Measurements from ENCODE around the gene PTPRR.

Gene PTPRR

DNA sequence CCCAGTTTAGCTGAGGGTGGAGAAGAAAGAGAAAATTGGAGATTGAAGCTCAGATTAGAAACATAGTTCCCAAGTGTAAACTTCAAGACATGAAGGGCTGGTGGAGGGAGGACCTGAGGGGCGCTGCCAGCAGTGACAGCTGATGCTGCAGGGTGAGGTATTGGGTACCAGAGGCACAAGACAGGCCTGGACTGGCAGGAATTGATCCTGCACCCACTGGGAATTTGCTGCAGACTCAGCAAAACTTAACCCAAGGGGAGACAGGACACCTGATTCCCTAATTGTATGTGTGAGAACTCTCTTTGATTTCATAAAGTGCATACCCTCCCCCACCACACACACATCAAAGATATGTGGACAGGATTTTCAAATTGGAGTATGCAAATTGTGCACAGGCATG is 11.6 kb downstream of the PTPRR start:
- DNase-seq, result no peak

DNA sequence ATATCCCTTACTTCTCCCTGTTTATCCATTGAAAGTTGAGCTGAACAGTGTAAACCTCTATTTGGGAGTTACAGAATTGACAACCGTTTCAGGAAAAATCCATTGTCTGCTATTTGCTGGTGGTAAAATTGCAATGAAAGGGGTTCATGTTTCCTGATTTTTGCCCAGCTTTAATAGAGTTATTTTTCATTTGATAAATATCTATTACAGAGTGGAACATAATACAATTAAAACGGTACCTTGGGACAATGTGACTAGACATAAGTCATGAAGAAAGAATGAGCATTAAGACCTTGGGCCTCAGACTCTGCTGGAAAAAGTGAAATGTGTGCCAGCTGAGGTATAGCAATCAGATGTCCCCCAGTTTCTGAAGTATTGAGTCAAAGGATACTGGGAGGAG is 13.1 kb downstream of the PTPRR start:
- DNase-seq, result no peak

DNA sequence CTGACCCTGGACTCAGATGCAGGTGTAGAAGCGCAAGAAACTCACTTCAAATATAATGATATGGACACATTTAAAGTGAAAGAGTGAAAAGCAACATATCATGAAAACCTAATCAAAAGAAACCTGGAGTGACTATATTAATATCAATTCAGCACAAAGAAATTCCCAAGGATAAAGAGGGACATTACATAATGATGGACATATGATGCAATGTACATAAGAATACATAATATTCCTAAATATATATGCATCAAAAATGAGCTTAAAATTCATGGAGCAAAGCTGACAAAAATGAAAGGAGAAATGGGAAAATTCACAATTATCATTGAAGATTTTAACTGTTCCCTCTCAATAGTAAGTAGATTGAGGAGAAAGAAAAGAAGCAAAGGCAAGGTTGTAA is 24.6 kb downstream of the PTPRR start:
- no peak for DNase-seq

DNA sequence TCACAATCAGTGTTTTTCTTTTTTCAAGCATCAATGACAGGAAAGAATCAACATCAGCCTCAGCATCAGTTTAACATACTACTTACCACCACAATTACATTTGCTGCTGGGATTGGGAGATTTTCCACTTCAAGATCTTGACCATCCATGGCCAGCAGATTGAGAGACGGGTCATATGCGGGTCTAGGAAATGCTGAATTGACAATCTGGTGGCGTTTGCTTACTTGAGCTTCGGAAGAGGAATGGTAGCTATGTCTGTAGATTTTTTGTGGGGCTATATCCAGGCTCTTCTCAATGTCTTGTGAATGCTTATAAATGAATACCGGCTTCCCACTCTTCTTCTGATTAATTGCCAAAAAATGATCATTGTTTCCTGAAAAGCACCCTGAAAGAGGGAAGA is 27.9 kb downstream of the PTPRR start:
- no peak for DNase-seq

DNA sequence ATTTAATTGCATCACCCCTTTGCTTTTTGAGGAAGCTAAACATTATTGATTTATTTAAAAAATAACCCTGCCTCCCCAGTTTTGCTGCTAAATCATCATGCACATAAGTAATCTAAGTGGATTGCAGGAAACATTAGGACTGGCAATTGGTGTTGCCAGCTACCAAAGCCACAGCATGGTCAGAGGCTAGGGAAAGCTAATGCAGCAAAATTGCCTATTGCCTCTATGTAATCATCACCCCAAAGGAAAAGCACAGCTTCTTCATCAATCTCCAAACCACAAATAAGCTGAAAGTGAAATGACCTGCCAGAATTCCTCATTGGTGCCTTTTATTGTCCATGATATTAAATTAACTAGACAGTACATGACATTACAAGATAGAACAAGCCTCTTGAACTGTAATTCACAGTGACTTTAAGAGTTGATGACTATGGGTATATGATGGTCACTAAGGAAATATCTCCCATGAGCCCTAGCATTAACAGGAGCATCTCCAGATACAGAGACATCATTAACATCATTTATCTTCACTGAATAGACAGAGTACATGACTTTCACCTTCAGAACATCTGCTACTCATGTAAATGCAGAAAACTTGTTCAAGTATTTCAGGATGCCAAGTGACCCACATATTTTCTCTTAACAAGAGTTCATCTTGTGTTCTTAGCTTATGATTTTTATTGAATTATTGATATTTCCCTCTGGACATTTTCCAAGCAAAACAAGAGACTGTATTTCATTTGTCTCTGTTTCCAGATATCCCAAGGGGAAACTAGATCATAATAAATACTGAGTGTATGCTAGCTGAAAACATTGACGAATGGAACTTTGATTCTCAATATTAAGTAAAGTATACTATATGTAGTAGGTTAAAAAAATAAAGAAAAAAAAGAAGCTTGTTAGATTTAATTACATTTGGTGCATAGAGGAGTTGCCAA is 29.4 kb downstream of the PTPRR start:
- no peak for DNase-seq

DNA sequence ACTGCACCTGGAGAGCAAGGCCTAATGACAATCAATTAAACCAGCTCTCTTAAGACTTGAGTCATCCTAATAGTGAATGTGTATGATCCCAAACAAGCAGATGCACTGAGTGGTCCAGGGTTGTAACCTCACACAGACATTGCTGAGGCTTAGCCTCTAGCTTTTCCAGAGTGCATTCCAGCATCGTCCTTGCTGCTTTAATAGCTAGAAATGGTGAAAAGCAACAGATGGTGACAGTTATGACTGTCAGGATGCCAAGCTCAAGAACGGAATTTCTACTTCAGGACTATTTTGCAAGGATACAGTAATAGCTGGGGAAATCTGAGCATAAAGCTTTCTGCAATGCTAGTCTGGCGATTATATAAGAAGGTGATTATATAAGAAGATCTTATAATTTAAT is 34.6 kb downstream of the PTPRR start:
- DNase-seq, result no peak

DNA sequence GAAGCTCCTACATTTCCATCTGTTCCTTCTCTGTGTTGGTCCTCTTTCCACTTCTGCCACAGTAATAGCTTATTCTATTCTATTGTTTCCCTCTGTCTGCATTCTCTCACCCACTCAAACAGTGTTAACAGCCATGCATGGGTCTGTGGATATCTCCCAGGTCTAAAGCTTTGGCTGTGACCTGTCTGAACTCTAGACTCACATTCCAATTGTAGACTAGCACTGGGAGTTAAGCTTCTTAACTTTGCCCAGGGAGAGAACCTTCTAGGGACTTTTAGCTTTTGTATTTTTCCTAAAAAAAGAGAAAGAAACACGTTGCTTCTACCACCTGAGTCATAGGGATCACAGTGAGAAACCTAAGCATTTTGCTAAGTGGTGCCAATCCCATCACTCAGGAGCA is 36.7 kb downstream of the PTPRR start:
- DNase-seq, result no peak

DNA sequence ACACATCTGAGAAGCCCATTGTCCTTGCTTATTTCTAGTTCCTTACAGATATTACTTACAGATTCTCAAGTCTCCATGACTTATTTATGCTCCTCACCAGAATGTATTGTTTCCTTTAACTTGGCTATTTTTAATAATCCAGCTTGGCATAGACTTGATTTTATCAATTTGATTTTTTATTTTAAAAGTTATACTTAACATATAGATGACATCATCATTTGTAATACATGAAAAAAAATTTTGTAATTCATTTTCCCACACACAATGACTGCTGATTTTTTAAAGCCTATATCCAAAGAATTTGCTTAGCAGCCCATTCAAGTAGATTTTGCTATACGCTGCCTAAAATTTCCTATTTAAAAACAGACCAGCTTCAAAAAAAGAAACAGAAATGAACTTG is 39.8 kb downstream of the PTPRR start:
- no peak for DNase-seq

DNA sequence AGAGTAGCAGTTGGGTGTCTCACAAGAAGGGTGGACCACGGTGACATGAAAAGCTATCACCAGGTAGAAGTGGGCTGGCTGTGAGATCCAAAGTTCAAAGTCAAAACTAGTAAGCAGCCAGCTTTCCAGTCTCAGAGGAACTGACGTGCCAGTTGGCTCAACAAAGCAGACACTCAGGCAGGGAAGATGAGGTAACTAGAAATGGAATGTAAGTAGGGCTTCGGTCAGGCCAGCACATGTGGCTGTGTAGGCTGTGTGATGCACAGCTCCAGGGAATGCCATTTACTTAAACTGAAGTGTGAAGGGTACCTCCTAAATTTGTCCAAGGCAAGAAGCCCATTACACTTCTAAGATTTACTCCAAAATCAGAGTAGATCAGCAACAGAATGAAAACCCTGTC is 43.6 kb downstream of the PTPRR start:
- no peak for DNase-seq

DNA sequence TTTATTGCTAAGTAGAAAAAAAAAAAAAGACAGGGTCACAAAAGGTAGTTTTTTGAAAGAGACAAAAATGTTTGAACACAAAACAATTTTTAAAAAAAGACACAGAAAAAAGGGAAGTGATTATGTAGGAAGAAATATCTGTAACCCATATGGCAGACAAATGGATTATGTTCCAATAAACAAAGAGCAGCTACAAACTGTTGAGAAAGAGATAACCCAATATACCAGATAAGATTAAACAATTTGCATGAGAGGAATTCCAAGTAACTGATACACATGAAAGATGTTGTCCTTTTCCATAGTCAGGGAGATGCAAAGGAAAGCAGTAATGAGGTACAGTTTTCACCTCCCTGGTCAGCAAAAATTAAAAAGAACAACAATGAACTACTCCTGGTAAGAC is 44.9 kb downstream of the PTPRR start:
- no peak for DNase-seq

DNA sequence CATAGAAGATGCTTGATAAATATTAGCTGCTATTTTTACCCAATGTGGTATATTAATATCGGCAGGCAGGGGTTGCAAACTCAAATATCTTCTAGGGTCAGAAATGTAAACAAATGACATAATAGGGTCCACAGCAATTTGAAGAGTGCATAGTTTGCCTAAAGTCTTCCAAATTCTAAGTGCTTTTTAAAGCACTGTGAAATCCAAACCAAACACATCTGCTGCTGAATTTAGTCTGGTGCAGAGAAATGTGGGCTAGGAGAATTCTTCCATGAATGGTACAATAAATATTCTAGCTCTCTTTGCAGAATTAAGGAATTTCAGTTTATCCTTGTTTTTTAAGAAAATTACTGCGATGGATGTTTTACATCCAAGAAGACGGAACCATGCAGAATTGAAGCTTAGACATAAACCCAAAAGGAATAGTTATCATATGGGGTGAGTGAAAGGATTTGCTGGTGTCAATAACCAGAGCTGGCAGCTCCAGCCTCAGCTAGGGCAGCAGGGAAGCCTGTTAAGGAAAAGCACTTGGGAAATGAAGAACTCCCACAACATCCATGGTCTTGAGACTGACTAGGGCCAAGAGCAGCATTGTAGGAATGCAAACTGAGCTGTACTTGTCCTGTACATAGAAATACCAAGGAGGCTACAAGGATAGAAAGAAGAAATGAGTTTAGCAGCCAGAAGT is 65.5 kb downstream of the PTPRR start:
- no peak for DNase-seq

DNA sequence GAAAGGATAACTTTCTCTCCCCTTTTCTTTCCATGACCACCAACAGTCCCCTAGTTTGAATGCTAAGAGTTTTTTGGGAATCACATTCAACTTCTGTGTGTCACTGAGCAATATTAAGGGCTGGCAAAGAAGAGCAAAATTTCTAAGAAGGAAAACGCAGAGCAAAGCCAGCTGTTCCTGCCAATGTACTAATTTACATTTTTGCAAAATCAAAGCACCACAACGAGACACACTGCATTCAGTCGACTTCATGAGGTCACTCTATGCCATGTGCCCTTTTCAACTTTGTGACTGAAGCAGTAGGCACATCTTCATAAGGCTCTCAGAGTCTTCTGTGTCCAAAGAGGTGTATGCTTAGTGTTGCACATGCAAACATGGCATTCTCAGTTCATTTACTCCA is 66.4 kb downstream of the PTPRR start:
- DNase-seq, result no peak

DNA sequence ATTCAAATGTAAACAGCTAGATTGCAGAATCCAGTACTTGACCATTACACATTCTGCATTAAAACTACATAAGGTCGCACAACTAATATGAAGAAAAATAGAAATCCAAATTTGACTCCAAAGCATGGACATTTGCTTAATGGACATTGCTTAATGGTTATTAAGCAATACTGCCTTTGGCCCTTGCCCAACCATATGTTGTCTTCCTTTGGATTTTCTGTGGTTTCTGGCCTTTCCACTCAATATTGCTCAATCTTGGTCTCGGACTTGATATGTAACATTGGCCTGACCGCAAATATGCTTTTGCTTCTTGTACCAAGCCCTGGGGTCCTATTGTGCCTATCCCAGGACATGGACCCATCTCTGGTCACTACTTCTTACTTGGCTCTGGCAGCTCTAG is 67.2 kb downstream of the PTPRR start:
- no peak for DNase-seq

DNA sequence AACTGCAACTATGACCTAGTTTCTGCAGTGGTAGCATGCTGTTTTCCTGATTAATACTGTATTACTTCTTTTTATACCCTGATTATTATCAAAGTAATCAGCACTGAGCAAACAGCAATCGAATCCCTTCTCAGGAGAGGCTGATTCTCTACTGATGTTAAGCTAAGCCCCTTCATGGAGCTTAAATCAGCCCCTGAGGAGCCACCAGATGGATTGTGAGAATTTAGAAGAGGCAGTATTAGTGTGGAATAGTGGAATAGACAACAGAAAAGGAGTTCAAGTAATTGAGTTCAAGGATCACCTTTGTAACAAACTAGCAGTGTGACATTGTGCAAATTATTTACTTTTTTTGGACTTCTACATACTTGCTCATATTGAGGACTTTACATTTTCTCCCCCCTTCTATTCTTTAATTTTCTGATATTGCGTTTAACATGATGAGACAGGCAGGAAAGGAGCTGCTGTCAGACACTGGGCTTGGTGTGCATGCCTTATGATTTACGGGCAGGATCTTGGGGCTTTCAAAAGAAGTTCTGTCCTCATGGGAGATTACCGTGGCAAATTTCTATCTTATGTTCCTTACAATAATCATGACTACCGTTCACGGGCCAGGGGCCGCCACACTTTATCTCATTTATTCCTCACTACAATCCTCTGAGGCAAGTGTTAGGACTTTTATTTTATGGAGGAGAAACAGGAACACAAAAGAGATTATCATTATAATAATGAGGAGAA is 68.0 kb downstream of the PTPRR start:
- DNase-seq, result no peak

DNA sequence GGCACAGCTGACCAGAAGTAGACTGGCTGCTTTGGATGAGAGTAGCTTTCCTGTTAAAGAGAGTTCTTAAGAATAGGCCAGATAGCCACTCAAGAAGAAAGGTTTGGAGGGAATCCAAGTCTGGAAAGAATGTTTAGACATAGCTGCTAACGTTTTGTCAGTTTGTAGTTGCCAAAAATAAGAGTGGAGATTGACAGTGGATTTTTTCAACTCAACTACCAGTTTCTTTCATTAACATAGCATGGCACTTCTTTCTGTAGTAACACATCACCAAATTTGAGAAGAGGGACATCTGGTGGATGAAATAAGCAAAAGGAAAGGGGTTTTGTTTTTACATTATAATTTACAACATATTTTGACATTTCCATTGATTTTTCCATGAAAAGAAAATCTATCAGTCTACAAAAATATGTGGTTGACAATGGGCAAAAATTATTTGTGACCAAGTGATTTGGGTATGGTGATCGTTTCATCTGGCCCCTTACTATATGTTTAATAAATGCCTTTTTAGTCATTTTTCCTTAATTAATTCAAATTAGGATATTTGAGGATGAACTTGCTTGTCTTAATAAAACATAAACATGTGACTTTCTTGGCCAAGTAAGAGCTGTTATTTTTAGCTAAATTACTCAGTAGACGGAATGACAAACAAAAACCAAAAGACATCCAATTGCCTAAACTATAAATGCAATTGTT is 71.1 kb downstream of the PTPRR start:
- DNase-seq, result no peak

DNA sequence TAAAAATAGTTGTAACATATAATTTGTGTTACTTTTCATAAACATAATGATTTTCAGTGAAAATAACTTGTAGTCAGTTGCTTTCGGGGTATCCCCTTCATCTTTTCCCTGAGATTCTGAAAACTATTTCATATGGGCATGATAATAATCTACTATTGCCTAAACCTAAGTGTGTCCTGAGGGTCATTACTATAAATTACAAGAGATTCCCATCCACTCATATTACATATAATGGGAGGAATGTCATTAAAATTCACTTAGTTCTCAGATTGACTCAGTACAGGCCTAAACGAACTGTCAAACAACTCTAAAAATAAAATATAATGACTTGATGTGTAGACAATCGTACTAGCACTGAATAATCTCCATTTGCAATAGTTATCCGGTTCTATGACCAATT is 72.7 kb downstream of the PTPRR start:
- DNase-seq, result no peak

DNA sequence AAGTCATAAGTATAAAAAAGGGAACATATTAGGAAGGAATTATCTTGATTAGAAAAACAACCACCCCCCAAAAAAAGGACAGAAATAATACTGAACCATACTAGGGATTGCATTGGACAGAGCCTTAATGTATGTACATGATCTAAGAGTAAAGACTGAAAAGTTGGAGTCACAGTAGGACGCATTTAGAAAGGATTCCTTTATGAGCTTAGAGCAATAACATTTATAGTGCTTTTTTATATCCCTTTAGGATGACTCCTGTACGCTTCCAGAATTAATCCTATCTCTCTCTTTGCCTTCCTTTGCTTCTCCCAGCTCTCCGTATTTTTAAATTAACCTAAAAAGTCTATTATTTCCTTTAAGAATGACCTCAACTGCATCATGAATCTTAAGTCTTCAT is 75.3 kb downstream of the PTPRR start:
- DNase-seq, result no peak

DNA sequence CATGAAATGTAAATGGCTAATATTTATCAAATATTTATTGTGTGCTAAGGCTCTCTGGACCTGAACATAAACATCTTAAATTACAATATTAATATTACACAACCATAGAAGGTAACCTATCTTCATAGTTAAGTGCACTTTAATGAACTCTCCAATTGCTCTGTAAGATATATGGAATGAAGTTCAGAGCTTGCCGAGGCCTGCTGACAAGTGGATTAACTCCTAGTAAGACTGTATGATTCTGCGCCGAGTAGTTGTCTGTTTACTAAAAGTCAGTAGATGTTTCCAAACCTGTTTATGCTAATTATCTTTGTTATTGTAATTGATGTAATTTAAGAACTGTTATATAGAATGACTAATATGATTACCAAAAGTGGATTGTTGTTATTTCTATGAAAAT is 77.2 kb downstream of the PTPRR start:
- DNase-seq, result no peak

DNA sequence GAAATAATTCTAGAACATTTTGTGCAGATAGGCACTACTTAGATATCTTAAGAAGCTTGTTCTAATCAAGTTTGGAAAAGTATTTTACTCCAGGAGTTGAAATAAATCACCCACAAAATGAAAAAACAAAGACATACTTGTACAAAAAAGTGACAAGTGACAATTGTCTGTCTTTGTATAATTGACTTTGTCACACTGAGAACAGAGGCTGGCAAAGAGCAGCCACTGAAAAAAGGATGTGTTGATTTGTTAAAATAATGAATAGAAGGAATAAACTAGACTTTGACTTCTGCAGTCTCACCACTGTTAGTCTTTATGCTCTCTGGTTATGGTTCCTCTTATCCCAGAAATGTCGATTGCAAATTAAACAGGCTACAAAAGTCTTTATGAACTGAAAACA is 77.6 kb downstream of the PTPRR start:
- DNase-seq, result no peak

DNA sequence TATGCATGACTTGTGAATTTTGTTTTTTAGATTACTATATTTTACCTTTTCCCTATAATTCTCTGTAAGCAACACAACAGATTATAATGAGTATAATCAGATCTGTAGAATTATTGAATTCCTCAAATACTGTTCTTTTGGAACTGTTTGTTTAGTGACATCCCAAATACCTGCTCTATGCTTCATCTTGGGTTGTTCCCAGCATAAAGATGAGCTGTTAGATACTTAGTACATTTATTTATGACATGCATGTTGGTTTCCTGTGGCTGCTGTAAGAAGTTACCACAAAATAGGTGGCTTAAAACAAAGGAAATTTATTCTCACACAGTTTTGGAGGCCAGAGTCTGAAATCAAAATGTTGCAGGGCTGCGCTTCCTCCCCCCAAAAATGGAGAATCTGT is 78.4 kb downstream of the PTPRR start:
- DNase-seq, result no peak

DNA sequence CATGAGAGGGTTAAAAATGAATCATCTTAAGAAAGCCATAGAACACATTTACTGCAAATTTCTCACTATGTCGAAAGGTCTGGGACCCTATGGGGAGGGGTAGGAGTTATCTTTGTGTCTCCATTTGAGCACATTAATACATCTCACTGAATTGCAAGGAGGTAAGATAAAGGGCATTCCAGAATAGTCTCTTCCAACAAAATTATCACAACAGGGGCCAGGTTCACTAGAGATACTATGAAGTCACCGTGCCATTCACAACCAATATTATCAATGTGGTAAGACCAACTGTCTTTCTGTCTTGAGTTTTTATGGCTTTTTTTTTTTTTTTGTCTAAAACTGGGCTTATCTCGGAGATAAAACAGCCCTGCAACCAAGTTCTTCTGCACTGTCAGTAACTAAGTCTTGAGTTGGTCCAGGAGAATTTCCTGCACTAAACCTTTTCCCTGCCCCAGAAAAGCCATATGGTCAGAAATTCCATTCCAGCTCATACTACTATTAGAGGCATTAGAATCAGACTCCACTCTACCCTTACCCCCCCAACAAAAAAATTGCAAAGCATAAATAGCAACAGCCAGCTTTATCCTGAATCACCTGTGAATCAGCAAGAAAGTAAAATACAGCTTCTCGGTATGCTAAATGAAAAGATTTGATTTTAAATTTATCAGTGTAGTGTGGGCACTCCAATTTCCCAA is 79.7 kb downstream of the PTPRR start:
- DNase-seq, result no peak

DNA sequence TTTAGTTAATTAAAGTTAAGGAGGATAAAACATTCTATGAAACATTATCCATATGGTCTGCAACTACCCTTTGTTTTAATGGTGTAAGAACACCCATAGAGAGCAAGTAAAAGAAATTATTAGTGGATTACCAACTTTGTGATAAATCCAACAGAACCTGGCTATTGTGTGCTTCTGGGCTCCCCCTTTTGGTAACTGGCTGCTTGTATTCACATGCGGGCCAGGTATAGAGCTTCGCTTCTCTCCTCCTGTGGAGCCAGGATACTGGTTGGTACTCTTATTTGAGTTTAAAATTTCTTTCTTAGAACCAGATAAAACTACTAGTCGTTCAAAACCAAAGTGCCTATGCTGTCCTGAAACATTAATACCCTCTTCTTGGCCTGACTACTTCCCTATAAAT is 81.0 kb downstream of the PTPRR start:
- DNase-seq, result no peak

DNA sequence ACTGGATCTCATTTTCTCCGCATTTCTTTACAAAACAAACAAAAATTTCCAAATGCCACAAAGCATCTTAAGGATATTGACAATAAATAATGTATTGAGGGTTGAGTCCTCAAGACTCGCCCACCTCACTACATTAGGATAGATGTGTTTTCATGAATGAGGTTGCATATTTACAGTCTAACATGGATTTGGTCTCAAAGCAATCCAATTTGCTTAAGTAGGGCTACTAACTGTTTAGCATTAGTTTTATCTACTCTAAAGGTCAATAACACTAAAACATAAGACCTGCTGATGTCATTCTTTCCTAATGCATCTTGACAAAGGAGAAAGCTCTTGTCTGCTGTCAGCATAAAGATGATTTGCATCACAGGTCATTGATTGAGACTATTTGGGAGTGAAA is 82.4 kb downstream of the PTPRR start:
- no peak for DNase-seq
